Epidermal melanocyte (primary cell): ENCODE results near the gene ARFGEF3.
"Not testable (repeated sequence)": the region's sequence is repeated elsewhere in the genome, so short reads cannot be mapped to it uniquely, and the experiment has no call there.

ENCODE experiments used
- DNase-seq: peaks from one replicate; pipeline ENCODE4 v3.0.0; 2011; ENCODE audit warnings: low spot score; ENCODE audit not compliant: insufficient read length

The ARFGEF3 gene

DNA sequence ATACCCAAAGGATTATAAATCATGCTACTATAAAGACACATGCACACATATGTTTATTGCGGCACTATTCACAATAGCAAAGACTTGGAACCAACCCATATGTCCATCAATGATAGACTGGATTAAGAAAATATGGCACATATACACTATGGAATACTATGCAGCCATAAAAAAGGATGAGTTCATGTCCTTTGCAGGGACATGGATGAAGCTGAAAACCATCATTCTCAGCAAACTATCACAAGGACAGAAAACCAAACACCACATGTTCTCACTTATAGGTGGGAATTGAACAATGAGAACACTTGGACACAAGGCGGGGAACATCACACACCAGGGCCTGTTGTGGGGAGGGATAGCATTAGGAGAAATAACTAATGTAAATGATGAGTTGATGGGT lies 50.8 kb downstream of the ARFGEF3 start:
- not testable (repeated sequence) for DNase-seq

DNA sequence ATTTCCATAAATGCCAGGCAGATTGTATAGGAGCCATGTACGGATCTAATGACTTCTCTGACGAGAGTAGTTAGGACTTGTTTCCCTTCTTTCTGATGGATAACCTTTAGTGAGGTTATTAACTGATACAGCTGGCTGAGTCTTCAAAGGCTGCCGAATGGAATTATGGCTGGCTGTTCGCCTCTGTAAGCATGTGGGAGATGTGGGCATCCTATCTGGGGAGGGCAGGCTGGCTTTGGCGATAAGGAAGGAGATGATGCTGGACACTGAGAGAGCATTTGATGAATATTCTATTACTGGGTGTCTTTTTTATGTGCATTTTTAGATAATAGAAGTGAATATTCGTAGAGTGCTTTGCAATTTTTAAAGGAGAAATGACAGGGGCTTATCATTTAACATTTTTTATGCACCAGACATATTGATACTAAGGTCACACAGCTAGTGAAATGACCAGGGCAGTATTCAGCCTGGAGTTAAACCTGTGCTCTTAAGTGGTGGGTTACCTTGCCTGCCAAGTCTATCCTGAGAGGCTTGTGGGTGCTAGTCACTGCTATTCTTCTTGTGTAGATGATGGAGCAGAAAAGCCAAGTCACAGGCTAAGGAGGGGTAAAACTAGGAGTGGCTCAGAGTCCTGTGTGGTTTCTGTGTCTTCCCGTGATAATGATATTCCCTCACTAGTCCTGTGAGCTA lies 53.5 kb downstream of the ARFGEF3 start:
- DNase-seq, result no peak

GRCh38 chr6:138218449-138218848 lies 56.7 kb downstream of the ARFGEF3 start, which contains the start of gene PBOV1:
PBOV1 (minus strand) TSS chr6:138218491; CDS start chr6:138218395, 96 bp downstream.
- no peak for DNase-seq

GRCh38 chr6:138219398-138219797 lies 57.7 kb downstream of the ARFGEF3 start:
- no peak for DNase-seq

DNA sequence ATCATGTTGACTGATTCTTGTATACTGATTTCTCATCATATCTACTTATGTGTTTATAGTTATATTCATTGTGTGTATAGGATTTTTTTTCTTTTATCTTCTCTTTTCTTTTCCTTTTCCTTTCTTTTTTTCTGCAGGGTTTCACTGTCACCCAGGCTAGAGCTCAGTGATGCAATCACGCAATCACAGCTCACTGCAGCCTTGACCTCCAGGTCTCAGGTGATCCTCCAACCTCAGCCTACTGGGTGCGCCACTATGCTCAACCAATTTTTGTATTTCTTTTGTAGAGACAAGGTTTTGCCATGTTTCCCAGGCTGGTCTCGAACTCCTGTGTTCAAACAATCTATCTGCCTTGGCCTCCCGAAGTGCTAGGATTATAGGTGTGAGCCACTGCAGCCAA lies 58.2 kb downstream of the ARFGEF3 start:
- DNase-seq, result no peak

GRCh38 chr6:138222901-138223546 lies 61.3 kb downstream of the ARFGEF3 start:
- DNase-seq, result no peak

DNA sequence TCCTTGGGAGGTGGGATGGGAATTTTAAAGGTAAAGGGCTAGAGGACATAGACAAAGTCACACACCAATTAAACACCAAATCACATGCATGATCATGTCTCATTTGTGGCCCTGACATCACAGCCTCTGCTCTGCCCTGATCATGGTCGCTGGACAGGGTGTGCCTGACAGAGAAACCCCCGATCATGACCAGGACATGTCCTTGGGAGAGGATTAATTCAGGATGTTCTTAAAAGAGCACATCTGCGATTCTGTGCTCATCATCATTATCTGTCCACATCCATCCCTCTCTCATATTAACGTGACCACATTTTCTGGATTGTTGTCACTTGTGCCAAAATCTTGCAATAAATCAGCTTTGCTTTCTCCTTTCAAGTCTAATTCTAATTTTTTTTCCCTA lies 64.2 kb downstream of the ARFGEF3 start:
- no peak for DNase-seq

- no peak for DNase-seq
These were observed 65.1 kb downstream of the ARFGEF3 start for GRCh38 chr6:138226700-138227315.

- DNase-seq, result no peak
These were observed 65.6 kb downstream of the ARFGEF3 start for GRCh38 chr6:138227316-138227781.

DNA sequence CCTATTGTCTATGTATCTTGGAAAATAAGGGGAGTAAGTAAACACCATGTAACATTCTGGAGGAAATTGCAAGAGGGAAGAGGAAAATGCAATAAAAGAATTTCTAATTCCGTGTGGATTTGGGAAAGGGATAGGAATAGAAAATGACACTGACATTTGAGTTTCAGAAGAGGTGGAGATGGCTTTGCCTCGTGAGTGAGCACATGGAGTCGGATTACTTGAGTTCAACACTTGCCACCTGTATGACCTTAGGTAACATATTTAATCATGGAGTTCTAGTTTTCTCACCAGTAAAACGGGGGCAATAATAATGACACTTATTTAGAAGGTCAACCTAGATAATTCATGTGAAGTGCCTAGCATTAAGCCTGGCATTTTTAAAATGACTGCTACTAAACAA lies 67.3 kb downstream of the ARFGEF3 start:
- DNase-seq, result no peak

GRCh38 chr6:138229663-138230179 lies 68.0 kb downstream of the ARFGEF3 start:
- no peak for DNase-seq

- no peak for DNase-seq
These were observed 68.5 kb downstream of the ARFGEF3 start for GRCh38 chr6:138230221-138230620.

DNA sequence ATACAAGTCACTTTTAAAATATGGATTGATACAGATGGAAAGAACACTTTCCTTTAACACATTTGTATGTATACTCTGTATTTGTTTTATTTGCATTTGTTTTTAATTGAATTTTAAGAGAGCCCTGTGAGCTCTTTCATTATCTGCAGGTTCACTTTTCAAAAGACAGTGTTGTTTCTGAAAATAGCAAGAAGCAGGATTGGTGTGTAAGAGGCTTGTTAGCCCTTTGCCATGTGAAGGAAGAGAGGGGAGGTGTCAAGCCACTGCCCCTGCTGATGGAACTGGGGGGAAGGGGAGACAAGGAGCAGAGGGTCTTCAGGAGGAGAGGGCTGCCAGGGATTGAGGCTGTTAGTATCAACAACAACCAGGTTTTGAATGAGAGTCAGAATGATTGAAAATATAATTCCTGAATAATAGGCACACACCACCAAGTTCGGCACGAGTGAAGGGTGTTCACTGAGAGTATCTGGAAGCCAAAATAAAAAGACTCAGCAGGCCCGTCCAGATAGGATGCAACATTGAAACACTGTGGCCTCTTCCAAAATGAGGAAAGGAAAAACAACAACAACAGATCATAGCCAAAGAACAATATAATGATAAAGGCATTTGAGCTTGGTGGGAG lies 69.1 kb downstream of the ARFGEF3 start:
- DNase-seq, result no peak

DNA sequence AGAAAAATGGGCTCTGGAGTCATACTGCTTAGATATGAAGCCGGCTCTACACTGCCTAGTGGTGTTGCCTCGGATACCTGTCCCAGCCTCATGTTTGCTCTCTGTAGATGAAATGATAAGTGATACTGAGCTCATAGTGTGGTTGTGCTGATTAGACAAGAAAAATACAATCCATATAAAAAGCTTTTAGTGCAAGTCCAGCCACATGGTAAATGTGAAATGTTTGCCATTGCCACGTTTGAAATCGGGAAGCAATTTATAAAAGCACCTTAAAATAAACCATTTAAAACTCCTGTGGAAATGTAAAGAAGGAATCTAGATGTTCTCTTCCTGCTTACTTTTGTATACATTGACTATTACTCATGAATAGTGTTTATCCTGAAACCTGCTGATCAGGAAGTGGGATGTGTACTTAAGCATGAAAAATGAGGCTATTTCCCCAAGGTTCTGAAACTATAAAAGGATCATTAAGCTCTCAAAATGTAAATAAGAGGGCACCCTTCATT lies 69.7 kb downstream of the ARFGEF3 start:
- no peak for DNase-seq

- no peak for DNase-seq
These were observed 72.6 kb downstream of the ARFGEF3 start for GRCh38 chr6:138234363-138234762.

DNA sequence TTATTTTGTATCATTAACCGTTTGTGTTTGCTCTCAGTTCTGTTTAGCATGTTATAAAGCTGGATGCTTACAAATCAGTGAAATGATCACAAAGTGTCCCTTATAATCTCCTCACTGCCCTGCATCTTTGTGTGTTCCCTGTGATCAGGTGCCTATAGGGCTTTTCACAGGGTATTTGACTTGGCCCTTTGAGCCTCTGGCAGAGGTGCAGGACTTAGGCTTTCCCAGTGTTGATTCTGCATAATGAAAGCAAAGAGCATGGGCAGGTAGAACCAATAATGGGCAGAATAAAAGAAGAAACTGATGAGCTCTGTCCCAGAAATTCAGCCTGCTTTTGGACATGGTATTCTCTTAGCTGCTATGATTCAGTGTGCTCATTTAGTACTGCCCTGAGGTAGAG lies 73.5 kb downstream of the ARFGEF3 start:
- DNase-seq, result no peak

- no peak for DNase-seq
These were observed 74.0 kb downstream of the ARFGEF3 start for GRCh38 chr6:138235693-138236092.

GRCh38 chr6:138237463-138237862 lies 75.7 kb downstream of the ARFGEF3 start:
- no peak for DNase-seq

DNA sequence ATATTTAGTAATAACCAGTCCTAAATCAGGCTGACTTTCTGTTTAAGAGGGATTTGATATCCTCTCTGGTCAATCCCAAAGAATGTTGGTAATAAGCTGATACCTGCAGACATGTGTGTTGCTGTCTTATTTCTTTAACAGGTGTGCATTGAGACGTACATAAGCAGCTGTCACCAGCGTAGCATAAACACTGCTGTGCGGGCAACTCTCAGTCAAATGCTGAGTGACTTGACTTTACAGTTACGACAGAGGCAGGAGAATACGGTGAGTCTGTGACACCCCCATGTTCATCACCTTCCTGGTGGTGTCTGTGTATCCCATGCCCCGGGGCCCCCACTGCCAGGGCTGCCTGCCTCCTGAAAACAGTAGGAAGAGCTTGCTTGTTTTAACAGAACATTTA lies 76.6 kb downstream of the ARFGEF3 start:
- no peak for DNase-seq

- no peak for DNase-seq
These were observed 78.0 kb downstream of the ARFGEF3 start for GRCh38 chr6:138239774-138240173.

DNA sequence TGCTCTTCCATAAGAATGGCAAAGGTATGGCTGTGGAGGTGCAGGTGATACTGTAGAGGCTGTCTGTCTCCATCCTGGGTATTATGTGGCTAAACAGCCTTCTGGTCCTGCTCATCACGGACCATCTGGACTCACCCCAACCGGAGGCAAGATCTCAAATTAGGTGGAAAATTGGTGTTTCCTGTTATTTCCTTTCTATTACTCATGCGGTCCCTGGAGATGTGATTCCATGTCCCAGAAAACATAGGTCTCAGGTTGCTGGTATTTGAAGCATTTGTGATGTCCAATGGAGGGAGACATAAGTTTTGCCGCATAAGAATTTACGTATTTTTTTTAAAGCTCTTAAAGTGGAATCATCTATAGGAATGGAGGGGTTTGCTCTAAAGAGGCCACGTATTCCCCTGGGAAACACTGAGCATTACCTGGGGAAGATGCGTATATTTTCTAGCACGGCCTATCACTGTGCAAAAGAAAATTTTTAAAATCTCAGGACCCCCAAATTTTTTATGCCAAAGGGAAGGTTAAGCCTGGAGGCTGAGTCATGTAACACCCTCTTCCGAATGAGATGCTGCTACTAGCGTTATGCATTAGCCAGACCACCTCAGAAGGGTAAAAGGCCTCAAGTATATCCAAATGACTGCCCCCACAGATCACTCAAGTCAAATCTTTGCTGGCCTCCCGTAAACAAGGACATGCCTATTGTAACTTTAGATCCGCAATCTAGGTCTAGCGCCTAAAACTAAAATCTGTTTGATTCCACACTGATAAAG lies 78.9 kb downstream of the ARFGEF3 start:
- no peak for DNase-seq
